ENCODE measurements around the gene CACNG4.
"Not testable (repeated sequence)": the region's sequence is repeated elsewhere in the genome, so short reads cannot be mapped to it uniquely, and the experiment has no call there.

Gene CACNG4

DNA sequence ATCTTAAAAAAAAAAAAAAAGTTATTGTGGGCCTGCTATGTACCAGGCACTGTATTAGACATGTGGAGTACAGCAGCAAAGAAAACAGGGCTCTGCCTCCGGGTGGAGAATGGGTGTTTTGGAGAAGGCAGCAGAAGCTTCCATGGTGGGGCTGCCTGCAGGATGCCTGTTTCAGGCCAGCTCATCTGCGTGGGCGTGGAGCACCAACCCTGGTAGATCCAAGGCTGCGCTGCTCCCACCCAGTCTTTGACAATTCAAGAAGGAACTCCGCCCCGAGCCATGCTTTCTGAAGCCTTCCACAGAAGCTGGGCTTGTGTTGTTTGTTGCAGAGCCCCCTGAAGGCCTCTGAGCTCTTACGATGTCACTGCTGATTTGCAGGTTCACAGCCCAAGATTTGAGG lies 56.7 kb downstream of the CACNG4 start:
- DNase-seq, result no peak

DNA sequence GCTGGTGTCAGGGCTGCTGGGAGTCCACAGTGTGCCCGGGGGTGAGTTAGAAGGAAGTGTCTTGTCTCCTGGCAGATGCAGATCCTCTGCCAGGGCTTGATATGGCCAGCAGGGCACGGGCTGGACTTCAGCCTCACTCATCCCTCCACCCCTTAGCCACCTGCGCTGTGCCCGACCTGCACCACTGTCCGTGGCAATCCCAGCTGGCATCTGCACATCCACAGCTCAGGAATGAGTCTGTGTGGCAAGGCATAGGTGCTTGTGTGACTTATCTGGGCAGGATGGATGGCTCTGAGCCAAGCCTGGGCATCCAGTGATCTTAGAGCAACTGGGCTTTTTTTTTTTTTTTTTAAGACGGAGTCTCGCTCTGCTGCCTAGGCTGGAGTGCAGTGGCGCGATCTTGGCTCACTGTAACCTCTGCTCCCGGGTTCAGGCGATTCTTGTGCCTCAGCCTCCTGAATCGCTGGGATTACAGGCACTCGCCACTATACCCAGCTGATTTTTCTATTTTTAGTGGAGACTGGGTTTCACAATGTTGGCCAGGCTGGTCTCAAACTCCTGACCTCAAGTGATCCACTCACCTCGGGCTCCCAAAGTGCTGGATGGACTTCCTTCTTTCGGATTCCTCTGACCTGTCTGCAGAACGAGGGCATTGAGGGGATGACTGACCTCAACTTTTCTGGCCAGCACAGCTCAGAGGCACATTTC lies 57.4 kb downstream of the CACNG4 start:
- DNase-seq, result no peak

DNA sequence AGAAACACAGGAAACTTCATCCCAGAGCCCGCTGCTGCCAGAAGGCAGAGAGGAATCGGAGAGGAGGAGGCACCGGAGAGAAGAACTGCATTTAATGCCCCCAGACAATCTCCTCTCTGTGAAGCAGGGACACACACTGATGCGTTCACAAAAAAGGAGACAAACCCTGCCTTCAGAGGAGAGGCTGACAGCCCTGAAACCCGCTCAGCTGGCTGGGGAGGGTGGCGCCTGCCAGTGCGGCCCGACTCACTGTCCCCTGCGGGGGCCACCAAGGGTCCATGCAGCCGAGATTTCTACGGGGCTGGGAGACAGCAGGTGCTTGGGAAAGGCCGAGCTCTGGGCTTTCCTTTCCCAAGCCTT lies 57.9 kb downstream of the CACNG4 start:
- DNase-seq, result no peak

DNA sequence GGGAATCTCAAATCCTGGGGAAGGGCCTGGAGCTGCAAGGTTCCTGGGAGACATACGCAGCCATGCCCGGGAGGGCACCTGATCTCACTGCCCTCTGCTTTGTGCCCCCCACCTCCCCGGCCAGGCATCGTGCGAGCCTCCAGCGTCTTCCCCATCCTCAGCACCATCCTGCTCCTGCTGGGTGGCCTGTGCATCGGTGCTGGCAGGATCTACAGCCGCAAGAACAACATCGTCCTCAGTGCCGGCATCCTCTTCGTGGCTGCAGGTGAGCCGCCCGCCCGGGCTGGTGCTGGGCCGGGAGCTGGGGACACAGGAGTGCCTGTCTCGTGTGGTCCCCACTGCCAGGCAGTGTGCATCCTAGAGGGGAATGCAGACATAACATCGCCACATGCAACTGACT lies 60.2 kb downstream of the CACNG4 start:
- no peak for DNase-seq

DNA sequence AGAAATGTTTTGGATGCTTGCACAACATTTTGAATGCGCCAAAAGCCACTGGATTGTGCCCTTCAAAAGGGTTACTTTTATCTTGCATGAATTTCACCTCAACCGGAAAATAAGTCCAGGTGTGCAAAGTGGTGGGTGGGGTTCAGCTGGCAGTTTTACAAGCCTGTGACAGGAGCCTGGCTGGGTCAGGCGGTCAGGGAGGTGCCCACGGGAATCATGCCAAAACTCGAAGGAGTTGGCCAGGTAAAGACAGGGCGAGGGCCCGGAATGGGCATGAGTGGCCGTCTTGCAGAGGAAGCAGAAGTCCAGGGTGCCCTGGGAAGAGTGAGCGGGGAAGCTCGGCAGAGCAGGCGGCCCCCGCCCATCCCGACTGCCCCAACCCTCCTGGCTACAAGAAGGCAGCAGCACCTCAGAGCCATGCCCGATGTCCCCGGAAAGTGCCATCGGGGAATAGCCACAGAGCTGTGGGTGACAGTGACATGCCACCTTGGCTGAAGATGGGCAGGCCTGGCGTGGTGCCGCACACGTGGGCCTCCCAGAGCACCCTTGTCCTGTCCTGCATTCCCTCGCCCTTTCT lies 60.8 kb downstream of the CACNG4 start:
- DNase-seq, result no peak

DNA sequence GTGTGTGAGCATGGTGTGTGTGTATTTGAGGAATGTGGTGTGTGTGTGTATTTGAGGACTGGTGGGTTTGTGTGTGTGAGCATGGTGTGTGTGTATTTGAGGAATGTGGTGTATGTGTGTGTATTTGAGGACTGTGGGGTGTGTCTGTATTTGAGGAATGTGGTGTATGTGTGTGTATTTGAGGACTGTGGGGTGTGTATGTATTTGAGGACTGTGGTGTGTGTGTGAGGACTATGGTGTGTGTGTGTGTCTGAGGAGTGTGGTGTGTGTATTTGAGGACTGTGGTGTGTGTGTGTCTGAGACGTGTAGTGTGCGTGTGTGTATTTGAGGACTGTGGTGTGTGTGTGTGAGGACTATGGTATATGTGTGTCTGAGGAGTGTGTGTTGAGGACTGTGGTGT lies 61.8 kb downstream of the CACNG4 start:
- no peak for DNase-seq

DNA sequence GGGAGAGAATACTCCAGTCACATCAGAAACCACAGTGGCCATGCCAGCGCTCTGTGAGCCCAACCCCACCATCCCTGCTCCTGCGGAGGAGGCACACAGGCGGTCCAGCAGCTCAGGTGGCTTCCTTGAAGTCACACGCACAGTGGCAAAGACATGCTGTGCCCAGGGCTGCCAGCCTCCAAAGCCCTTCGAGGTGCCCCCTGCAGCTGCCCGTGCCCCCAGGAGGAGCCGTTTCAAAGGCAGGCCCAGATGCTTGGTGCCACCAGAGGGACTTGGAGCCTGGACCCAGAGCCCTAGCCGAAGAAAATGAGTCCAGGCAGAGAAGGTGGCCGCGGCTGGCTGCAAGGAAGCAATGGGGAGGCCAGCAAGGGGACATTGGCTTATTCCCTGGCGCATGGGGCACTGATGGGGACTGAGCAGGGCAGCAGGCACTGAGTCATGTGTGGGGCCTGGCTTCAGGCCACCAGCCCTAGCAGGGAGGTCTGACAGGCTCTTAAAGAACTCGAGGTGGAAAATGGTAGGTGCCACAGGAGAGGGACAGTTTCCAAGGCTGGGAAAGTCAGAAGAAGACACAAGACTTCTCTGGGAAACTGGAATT lies 62.6 kb downstream of the CACNG4 start:
- no peak for DNase-seq

DNA sequence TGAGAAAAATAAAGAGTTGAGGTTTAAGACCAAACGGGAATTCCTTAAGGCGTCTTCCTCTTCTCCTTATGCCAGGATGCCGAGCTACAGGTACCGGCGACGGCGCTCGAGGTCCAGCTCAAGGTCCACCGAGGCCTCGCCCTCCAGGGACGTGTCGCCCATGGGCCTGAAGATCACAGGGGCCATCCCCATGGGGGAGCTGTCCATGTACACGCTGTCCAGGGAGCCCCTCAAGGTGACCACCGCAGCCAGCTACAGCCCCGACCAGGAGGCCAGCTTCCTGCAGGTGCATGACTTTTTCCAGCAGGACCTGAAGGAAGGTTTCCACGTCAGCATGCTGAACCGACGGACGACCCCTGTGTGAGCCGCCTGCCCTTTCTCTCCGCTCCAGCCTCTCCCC lies 66.1 kb downstream of the CACNG4 start:
- DNase-seq, result no peak

DNA sequence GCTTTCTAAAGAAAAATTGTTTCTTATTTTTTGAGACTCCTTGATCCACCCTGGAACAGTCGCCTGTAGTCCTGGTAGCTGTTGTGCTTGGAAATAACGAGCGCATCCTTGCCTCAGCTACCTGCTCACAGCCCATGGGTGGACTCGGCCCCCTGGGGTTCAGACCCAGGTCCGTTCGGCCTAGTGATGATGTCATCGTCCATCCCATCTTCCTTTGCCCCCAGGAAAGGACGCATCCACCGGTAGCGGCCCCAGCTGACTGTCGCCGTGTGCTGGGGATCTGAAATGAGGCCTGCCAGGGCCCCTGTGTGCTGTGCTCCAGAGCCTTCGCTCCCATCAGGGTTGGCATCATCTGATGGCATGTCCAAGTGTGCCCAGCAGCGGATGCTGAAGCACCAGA lies 67.9 kb downstream of the CACNG4 start:
- DNase-seq, result no peak

DNA sequence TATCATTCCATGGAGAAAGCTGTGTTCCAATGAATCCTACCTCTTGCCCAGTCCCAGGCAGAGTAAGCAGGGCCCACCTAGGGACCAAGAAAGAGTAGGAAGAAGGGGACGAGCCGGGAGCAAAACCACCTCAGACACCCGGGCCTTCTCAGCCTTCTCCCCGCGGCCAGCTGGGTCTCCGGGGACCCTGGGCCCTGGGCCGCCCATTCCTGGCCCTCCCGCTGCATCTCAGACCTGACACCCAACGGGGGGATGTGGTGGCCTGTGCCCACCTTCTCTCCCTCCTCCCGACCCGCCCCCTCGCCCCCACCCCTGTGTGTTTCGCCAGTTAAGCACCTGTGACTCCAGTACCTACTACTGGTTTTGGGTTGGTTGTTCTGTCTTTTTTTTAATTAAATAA lies 68.5 kb downstream of the CACNG4 start:
- no peak for DNase-seq

DNA sequence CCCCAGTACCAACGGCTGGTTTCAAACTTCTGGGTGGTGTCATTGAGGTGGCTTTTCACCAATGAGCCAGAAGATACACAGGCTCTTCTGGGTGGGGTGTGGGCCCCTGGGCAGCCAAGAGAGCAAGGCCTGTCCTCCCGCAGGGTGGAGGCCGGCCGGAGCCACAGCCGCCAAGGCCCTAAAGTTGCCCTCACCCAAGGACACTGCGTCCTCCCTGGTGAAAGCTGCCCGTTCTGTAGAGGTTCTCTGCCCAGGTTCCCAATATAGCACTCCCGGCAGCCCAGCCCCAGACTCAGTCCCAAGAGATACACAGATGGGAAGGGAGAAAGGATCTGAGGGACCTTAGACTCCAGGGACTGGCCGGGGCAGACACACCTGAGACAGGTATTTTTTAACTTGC lies 69.1 kb downstream of the CACNG4 start:
- no peak for DNase-seq

DNA sequence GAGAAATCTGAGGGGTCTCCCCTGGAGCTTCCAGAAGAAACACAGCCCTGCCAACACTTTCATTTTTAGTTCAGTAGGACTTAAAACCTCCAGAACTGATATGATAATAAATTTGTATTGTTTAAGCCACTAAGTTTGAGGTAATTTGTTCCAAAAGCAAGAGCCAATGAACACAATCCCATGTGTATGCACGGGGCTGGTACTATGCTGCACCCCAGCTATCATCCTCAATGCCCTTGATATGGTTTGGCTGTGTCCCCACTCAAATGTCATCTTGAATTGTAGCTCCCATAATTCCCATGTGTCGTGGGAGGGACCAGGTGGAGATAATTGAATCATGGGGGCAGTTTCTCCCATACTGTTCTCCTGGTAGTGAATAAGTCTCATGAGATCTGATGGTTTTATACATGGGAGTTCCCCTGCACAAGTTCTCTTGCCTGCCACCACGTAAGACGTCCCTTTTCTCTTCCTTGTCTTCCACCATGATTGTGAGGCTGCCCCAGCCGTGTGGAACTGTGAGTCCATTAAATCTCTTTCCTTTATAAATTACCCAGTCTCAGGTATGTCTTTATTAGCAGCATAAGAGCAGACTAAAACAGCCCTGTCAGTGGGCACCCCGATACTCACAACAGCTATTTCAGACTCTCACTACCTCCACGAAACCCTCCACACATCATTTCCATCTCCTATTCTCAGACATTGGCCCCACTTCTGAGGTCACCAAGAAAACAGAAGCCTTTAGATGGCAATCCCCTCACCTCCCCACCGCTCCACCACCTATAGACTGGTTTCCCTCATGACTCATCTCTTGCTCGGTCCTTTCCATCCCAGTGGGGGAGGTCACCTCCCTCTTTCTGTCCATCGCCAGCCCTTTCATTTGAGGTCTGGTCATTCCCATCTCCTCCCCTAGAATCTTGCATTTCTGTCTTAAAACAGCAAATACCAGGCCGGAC lies 70.9 kb downstream of the CACNG4 start:
- DNase-seq, result no peak

DNA sequence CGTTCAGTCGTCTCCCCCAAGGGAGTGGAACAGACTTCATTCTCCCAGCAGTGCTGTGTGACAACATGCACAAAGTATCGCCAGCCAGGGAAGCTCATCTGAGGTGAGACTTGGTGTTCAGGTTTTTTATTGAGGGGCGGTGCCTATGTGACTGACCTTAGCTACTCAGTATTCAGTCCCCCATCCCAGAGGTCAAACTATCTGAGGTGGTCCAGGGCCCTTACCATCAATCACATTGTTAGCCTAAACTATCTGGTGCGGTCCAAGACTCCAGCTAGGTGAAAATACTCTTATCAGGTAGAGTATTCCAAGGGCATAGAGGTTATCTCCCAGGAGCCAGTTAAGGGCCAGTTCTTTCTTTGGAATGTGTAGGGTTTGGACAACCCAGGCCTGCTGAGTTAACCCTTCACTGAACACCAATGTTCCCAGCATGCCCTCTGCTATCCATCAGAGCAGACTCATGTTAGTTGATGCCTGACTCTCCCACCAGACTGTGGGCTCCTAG lies 74.4 kb downstream of the CACNG4 start:
- DNase-seq, result no peak

DNA sequence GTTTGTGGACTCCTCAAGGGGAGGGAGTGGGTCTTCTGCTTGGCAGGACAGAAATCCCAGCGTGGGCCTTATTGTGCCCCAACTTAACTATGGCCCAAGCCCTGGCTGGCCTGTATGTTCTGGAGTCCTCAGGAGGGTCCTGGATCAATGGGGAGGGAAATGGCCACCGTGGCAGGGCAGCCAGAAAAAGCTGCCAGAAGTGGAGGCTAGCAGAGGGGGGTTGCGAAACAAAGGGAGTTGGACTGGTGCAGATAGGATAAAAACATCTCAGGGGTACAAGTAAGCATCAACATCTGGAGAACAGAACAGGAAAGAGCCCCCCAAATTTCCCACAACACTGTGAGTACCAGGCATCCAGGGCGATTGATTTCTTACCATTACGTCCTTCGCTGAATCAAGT lies 76.1 kb downstream of the CACNG4 start:
- no peak for DNase-seq

DNA sequence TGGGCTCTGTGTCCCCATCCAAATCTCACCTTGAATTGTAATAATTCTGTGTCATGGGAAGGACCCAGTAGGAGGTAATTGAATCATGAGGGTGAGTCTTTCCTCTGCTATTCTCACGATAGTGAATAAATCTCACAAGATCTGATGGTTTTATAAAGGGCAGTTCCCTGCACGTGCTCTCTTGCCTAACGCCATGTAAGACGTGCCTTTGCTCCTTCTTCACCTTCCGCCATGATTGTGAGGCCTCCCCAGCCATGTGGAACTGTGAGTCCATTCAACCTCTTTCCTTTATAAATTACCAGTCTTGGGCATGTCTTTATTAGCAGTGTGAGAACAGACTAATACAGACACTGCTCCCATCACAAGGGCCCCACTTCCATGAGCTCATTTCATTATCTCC lies 76.6 kb downstream of the CACNG4 start:
- DNase-seq, result not testable (repeated sequence)

DNA sequence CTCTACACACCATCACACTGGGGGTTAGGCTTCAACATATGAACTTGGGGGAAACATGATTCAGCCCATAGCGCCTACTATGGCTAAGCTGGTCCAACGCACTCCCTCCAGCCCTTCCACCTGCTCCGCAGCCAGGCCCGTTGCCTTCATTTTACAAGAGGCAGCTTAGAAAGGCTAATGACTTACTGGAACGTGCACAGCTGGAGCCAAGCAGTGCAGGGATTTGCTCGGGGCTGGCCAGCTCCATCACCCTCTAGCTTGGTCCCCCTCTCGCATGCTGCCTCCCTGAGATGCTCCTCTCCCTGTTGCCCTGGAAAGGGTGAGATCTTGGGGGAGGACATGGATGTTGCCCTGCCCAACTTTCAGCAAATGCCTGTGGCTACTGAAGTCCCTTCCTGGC lies 77.0 kb downstream of the CACNG4 start:
- no peak for DNase-seq

DNA sequence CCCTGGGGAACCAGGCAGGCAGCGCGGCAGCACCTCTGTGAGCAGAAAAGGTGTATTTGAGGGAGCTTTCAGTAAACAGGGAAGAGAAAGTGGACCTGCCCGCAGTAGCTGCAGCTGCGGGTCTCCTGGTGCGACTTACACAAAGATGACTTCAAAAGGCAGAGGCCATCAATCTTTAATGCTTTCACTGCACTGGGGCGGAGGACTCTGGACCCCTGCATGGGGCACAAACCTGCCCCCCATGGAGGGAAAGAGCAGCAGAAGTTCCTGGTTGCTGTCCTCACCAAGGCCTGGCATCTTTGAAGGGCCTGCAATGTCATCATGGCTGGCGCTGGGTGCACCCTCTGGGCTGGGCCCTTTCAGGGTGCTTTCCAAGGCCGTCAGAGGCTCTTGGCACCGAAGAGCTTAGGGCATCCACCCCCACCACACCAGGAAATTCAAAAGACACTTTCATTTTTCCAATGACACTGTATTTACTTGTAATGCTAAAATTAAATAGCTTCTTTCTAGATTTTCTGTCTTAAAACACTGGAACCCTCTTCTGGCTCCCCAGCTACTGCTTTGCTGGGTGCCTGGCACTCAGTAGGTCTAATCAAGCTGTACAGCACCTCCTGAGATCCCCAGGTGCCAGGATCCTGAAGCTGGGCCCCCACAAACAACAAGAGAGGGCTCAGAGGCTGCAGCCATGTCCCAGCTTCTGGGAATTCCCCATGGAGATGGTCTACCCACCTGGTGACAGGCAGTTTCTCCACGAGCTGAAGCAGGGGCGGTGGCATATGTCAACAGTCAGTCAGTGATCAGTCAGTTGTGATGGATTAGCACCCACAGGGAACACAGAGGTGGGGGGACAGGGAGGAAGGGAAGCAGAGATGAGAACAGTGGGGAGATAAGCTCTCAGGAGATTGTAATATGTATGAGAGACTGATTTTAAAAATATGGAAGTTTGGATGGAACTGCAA lies 77.7 kb downstream of the CACNG4 start:
- no peak for DNase-seq

DNA sequence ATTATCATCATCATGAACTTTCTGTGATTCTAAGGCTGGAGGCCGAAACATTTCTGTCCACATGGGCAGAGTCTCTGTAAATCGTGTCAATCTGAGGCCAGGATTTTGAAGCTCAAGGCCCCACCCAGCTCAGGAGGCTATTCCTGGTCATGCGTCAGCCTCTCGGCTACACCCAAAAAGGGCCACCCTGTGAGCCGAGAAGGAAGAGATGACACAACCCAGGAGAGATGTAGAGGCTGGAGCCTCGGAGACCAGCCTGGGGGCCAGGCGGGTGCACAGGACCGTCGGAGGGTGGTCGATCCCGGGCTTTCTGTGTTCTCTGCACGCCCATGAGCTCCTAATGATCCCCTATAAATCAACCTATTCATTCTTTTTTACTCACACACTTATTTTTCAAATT lies 78.8 kb downstream of the CACNG4 start:
- no peak for DNase-seq

DNA sequence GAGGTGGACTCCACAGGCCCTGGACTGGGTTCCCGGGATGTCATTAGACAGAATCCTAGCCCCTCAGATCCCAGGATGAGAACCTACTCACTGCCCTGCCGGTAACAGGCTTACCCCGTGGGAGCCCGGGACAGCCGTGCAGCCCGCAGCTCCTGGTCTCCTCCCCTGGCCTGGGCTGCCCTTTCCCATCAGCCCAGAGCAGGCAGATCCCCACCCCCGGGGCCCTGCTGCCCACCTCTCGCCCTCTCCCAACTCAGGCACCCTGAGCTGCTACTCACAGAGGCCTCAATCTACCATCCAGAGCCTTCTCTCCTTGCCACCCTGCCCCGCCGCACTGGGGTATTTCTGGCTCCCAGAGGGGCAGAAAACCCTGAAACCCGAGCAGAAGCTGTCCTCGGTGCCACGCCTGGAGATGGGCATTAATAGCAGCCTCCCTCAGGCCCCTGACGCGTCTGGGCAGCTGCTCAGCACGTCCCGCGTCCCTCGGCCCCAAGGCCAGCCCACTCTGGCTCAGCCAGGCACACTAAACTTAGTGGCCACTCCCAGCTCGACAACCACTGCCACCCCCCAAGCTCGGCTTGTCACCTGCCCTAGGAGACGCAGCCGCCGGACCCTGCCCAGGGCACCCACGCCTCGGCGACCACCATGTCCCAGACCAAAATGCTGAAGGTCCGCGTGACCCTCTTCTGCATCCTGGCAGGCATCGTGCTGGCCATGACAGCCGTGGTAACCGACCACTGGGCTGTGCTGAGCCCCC lies 79.7 kb downstream of the CACNG4 start, which contains the start of gene CACNG1:
Gene CACNG1 (plus strand): TSS at position 539 of the 757 bp plus-strand sequence. CDS start 107 bp downstream, at position 646.
- DNase-seq, result no peak

DNA sequence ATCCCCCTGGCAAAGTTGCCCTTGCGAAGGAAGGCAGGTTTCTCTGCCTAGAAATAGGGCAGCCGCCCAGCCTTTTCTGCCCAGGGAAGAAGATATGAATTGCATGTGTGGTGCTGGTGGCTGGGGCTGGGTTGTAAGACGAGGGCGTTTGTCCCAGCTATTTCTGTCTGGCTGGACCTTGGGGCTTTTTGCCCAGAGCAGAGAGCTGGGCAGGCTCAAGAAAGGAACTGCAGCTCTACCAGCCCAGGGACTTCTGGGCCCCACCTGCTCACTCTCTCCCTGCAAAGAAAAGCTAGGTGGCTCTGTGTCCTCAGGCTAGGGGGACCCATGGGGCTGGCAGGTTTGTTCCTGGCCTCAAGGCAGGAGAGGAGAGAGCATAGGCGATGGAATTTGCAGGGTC lies 80.4 kb downstream of the CACNG4 start:
- no peak for DNase-seq

DNA sequence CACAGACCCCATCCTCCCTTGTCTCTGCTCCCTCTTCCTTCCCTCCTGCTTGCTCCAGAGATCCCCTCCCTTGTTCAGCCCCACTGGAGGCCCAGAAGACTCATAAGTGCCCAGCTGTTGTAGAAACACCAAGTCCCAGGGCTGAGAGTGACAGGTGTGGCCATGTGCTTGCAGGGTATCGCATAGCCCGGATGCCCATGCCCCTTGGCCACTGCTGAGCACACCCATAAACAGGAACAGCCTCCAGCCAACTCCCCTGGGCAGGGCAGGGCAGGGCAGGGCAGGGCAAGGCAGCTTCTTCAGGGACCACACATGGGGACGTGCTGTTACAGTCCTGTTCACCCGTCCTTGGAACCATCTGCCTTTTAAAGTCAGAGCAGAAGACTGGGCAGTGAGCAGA lies 81.9 kb downstream of the CACNG4 start:
- no peak for DNase-seq
